ENCODE data around the gene DHRS2. TPM values are rescaled to one million over a fixed set of nuclear protein-coding genes. Genes with fewer than 3 reads are reported as not detected.

The DHRS2 gene
- total RNA-seq, 4 donors from 2014 or later: 0.21 to 2.6 (median 1.3) TPM

GRCh38 chr14:23623962-23624361 lies 12.2 kb upstream of the DHRS2 start:
- Histone ChIP-seq H3K9me3 (no peaks in the 10 kb centered on the region), H3K27me3 (peaks cover 8% of the 10 kb centered on the region), H3K4me3 (no peak overlapping the region), H3K36me3 (no peaks in the 10 kb centered on the region), H3K27ac (no peak overlapping the region), H3K4me1 (no peaks in the 10 kb centered on the region)
- TF ChIP-seq CTCF (IDR thresholded peaks at IDR 0.05) (no peak), EP300 (IDR thresholded peaks at IDR 0.05) (no peak), POLR2A (IDR thresholded peaks at IDR 0.05) (no peak), POLR2AphosphoS5 (IDR thresholded peaks at IDR 0.05) (no peak)
- DNase-seq (ENCODE audit: low spot score in 2 of 2): no peak

GRCh38 chr14:23624830-23625404 lies 11.2 kb upstream of the DHRS2 start:
- Histone ChIP-seq H3K36me3 (no peaks in the 10 kb centered on the region), H3K4me3 (no peak overlapping the region), H3K4me1 (no peaks in the 10 kb centered on the region), H3K27ac (no peak overlapping the region), H3K9me3 (no peaks in the 10 kb centered on the region), H3K27me3 (peaks cover 8% of the 10 kb centered on the region)
- no peak for DNase-seq (ENCODE audit: low spot score in 2 of 2)
- TF ChIP-seq POLR2AphosphoS5 (IDR thresholded peaks at IDR 0.05): no peak
- no peak for TF ChIP-seq EP300 (IDR thresholded peaks at IDR 0.05)
- TF ChIP-seq POLR2A (IDR thresholded peaks at IDR 0.05): no peak
- TF ChIP-seq CTCF (IDR thresholded peaks at IDR 0.05): no peak
- WGBS: 92% methylated on average over 3 of the region's 3 CpGs

- no peak overlapping the region for H3K4me3 ChIP-seq
- peaks cover 6% of the 10 kb centered on the region for H3K4me1 ChIP-seq
- H3K9me3 ChIP-seq: no peaks in the 10 kb centered on the region
- TF ChIP-seq POLR2A (IDR thresholded peaks at IDR 0.05): no peak
- no peak for TF ChIP-seq POLR2AphosphoS5 (IDR thresholded peaks at IDR 0.05)
- no peak for TF ChIP-seq EP300 (IDR thresholded peaks at IDR 0.05)
- TF ChIP-seq CTCF (IDR thresholded peaks at IDR 0.05): no peak
- DNase-seq (ENCODE audit: low spot score in 2 of 2): no peak
- H3K27ac ChIP-seq: no peak overlapping the region
- H3K36me3 ChIP-seq: no peaks in the 10 kb centered on the region
- H3K27me3 ChIP-seq: peaks cover 5% of the 10 kb centered on the region
Observed at GRCh38 chr14:23626946-23627345, 9.2 kb upstream of the DHRS2 start.

- Histone ChIP-seq H3K27me3 (peaks cover 3% of the 10 kb centered on the region), H3K36me3 (no peaks in the 10 kb centered on the region), H3K4me1 (peaks cover 10% of the 10 kb centered on the region), H3K4me3 (no peak overlapping the region), H3K27ac (no peak overlapping the region), H3K9me3 (no peaks in the 10 kb centered on the region)
- DNase-seq (ENCODE audit: low spot score in 2 of 2): no peak
- no peak for TF ChIP-seq POLR2A (IDR thresholded peaks at IDR 0.05)
- TF ChIP-seq CTCF (IDR thresholded peaks at IDR 0.05): no peak
- TF ChIP-seq POLR2AphosphoS5 (IDR thresholded peaks at IDR 0.05): no peak
- no peak for TF ChIP-seq EP300 (IDR thresholded peaks at IDR 0.05)
- 79% methylated on average over 6 of the region's 6 CpGs for WGBS
Observed at GRCh38 chr14:23627961-23628360, 8.2 kb upstream of the DHRS2 start.

- 42% methylated on average over 2 of the region's 2 CpGs for WGBS
- Histone ChIP-seq H3K4me3 (no peak overlapping the region), H3K36me3 (no peaks in the 10 kb centered on the region), H3K27ac (no peak overlapping the region), H3K9me3 (no peaks in the 10 kb centered on the region), H3K4me1 (peaks cover 10% of the 10 kb centered on the region), H3K27me3 (no peaks in the 10 kb centered on the region)
- no peak for DNase-seq (ENCODE audit: low spot score in 2 of 2)
- TF ChIP-seq POLR2A (IDR thresholded peaks at IDR 0.05): no peak
- no peak for TF ChIP-seq CTCF (IDR thresholded peaks at IDR 0.05)
- no peak for TF ChIP-seq POLR2AphosphoS5 (IDR thresholded peaks at IDR 0.05)
- no peak for TF ChIP-seq EP300 (IDR thresholded peaks at IDR 0.05)
Observed at GRCh38 chr14:23629204-23629603, 7.0 kb upstream of the DHRS2 start.
